ENCODE data around the gene CARD6.
A peak's percentile ranks its signal among the peaks of the same experiment; 100 is the strongest.
"Not testable (repeated sequence)": the region's sequence is repeated elsewhere in the genome, so short reads cannot be mapped to it uniquely, and the experiment has no call there.

The CARD6 gene

DNA sequence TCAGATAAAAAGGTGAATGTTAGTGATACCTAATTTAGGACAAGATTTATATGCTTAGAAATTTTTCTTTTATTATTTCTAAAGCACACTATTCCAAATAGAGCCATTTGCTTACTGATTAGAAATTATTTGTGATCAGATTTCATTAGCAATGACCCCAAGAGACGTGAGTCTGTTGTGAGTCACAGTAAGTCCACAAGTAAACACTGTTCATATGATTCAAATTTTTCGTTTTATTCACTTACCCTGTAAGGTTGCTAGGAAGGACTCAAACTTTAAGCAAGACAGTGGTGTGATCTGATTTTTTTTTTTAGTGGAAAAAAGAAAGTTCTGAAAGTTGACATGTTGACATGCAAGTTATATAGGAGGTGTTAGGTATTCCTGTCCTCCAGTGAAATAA lies 1.2 kb downstream of the CARD6 start:
- DNase-seq (ENCODE audit: low read depth) = no peak
- peak overlapping the region; percentile 75 for H3K4me3 ChIP-seq (ENCODE audit: low read depth, low read length)
- TF ChIP-seq, protein P1, sequence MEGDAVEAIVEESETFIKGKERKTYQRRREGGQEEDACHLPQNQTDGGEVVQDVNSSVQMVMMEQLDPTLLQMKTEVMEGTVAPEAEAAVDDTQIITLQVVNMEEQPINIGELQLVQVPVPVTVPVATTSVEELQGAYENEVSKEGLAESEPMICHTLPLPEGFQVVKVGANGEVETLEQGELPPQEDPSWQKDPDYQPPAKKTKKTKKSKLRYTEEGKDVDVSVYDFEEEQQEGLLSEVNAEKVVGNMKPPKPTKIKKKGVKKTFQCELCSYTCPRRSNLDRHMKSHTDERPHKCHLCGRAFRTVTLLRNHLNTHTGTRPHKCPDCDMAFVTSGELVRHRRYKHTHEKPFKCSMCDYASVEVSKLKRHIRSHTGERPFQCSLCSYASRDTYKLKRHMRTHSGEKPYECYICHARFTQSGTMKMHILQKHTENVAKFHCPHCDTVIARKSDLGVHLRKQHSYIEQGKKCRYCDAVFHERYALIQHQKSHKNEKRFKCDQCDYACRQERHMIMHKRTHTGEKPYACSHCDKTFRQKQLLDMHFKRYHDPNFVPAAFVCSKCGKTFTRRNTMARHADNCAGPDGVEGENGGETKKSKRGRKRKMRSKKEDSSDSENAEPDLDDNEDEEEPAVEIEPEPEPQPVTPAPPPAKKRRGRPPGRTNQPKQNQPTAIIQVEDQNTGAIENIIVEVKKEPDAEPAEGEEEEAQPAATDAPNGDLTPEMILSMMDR (IDR thresholded peaks at IDR 0.05; ENCODE audit: insufficient read depth, low read depth, low read length, missing control alignments) = no peak

DNA sequence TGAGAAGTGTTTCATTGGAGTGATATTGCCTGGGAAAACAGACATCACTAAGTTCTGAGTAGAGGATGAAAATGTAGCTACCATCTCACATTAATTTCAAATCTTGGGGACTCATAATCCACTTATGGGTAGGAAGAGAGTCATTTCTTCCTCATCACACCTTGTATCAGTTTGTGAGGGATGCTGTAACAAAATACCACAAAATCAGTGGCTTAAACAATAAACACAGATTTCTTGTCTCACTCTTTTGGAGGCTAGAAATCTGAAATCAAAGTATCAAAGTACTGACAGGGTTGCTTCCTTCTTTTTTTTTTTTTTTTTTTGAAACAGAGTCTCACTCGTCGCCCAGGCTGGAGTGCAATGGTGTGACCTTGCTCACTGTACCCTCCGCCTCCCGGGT lies 3.4 kb downstream of the CARD6 start:
- TF ChIP-seq, protein P1 (IDR thresholded peaks at IDR 0.05; ENCODE audit: insufficient read depth, low read depth, low read length, missing control alignments) = no peak

DNA sequence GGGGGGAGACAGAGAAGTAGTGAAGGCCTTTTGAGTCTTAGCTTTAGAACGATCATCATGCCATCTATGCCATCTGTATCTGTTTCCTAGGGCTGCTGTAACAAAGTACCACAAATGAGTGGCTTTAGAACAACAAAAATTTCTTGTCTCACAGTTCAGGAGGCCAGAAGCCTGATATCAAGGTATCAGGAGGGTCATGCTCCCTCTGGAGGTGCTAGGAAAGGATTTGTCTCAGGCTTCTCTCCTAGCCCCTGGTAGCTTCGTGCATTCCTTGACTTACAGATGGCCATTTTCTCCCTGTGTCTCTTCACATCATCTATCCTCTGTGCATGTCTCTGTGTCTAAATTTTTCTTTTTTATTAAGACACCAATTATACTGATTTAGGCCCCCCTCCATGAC lies 5.2 kb downstream of the CARD6 start:
- TF ChIP-seq, protein P1 (IDR thresholded peaks at IDR 0.05; ENCODE audit: insufficient read depth, low read depth, low read length, missing control alignments) = no peak
- H3K4me3 ChIP-seq (ENCODE audit: low read depth, low read length) = no peak overlapping the region
- DNase-seq (ENCODE audit: low read depth) = no peak

More for the DNA sequence above, 3.4 kb downstream of the CARD6 start:
- no peak for DNase-seq (ENCODE audit: low read depth)
- no peak overlapping the region for H3K4me3 ChIP-seq (ENCODE audit: low read depth, low read length)

DNA sequence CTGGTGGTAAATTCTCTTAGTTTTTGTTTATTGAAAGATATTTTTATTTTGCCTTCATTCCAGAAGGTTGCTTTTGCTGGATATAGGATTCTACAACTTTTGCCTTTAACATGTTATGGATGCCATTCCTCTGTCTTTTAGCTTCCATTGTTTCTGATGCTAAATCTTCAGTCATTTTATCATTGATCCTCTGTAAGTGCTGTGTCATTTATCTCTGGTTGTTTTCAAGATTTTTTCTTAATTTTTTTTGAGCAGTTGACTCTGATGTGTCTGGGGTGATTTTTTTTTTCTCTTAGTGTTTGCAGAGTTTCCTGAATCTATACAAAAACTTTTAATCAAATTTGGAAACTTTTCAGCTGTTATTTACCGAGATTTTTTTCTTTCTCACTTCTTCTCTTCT lies 6.4 kb downstream of the CARD6 start:
- H3K4me3 ChIP-seq (ENCODE audit: low read depth, low read length) = no peak overlapping the region
- TF ChIP-seq, protein P1 (IDR thresholded peaks at IDR 0.05; ENCODE audit: insufficient read depth, low read depth, low read length, missing control alignments) = no peak
- no peak for DNase-seq (ENCODE audit: low read depth)

DNA sequence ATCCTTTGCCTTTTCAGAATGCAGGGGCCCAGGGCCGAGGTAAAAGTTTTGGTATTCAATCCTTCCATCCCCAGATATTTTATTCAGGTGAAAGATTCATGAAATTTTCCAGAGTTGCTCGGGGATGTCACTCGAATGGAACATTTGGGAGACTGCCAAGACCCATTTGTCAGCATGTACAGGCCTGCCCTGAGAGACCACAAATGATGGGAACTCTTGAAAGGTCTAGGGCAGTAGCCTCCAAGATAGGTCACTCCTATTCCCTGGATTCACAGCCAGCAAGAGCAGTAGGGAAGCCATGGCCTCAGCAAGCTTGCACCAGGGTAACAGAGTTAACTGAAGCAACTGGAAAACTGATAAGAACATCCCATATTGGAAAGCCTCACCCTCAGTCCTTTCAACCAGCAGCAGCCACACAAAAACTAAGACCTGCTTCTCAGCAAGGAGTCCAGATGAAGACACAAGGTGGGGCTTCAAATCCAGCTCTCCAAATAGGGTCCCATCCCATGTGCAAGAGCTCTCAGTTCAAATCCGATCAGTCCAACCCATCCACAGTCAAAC lies 12.5 kb downstream of the CARD6 start:
- DNase-seq (ENCODE audit: low read depth) = no peak
- TF ChIP-seq, protein P1 (IDR thresholded peaks at IDR 0.05; ENCODE audit: insufficient read depth, low read depth, low read length, missing control alignments) = no peak
- no peak overlapping the region for H3K4me3 ChIP-seq (ENCODE audit: low read depth, low read length)

DNA sequence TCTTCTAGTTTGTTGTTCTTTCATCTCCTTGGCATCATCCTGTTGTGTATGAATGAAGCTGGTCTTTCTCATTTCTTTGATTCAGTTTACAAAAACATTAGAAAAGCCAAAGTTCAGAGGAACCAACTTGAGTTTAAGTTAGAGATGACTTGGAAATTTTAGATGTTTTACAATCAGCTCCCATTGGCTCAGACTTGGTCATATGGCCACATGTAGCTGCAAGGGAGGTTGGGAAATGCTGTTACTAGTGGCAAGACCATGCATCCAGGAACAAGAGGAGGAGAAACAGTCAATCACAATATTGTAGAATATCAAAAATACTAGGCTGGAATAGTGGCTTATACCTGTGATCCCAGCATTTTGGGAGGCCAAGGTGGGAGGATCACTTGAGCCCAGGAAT lies 19.5 kb downstream of the CARD6 start:
- no peak for DNase-seq (ENCODE audit: low read depth)
- TF ChIP-seq, protein P1 (IDR thresholded peaks at IDR 0.05; ENCODE audit: insufficient read depth, low read depth, low read length, missing control alignments) = no peak
- H3K4me3 ChIP-seq (ENCODE audit: low read depth, low read length) = no peak overlapping the region

DNA sequence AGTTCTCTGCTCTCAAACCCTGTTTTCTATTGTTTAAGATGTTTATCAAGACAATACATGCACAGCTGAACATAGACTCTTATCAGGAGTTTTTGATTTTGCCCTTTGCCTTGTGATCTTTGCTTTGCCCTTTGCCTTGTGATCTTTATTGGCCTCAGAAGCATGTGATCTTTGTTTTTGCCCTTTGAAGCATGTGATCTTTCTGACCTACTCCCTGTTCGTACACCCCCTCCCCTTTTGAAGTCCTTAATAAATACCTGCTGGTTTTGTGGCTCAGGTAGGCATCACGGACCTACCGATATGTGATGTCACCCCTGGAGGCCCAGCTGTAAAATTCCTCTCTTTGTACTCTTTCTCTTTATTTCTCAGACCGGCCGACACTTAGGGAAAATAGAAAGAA lies 23.8 kb downstream of the CARD6 start:
- H3K4me3 ChIP-seq (ENCODE audit: low read depth, low read length); DNase-seq (ENCODE audit: low read depth): not testable (repeated sequence)
